ENCODE results near the gene TIMMDC1. TPM values are rescaled to one million over a fixed set of nuclear protein-coding genes. Genes with fewer than 3 reads are reported as not detected.
"Not testable (repeated sequence)": the region's sequence is repeated elsewhere in the genome, so short reads cannot be mapped to it uniquely, and the experiment has no call there.

TIMMDC1 gene
- total RNA-seq, 1 experiment from 2014 or later: 121 TPM

GRCh38 chr3:119560160-119560559 is 61.8 kb downstream of the TIMMDC1 start (continued):
- TF ChIP-seq ATF3 (IDR thresholded peaks at IDR 0.05) (no peak), SP1 (IDR thresholded peaks at IDR 0.05; ENCODE audit: low read depth) (no peak), ELF1 (IDR thresholded peaks at IDR 0.05; ENCODE audit: borderline replicate concordance, low read depth) (no peak)

GRCh38 chr3:119562307-119562961 is 64.1 kb downstream of the TIMMDC1 start:
- Histone ChIP-seq H3K9ac (ENCODE audit: low read length) (no peak overlapping the region), H3K9me2 (ENCODE audit: insufficient read depth) (no peaks in the 10 kb centered on the region), H3K27me3 (ENCODE audit: insufficient read depth, low read length) (no peaks in the 10 kb centered on the region), H3K9me3 (ENCODE audit: control insufficient read depth in 1 of 2, insufficient read depth in 1 of 2, low read depth in 1 of 2, low read length in 2 of 2) (no peaks in the 10 kb centered on the region), H2AFZ (ENCODE audit: low read depth, low read length, poor library complexity, severe bottlenecking) (no peak overlapping the region), H3K4me1 (ENCODE audit: control insufficient read depth in 1 of 2, insufficient read depth in 2 of 2, low read length in 2 of 2) (peaks cover 0 to 5% of the 10 kb centered on the region in 2 experiments; a peak in 1 of 4 replicates), H4K20me1 (ENCODE audit: insufficient read depth) (no peaks in the 10 kb centered on the region), H3K79me2 (ENCODE audit: insufficient read depth, low read length) (no peaks in the 10 kb centered on the region), H3K4me2 (ENCODE audit: low read length) (no peak overlapping the region), H3K4me3 (replicated peaks in 1 of 2; ENCODE audit: low read depth in 1 of 2, low read length in 2 of 2) (no peak overlapping the region), H3K27ac (ENCODE audit: low read depth, low read length) (no peak overlapping the region), H3K36me3 (ENCODE audit: control insufficient read depth in 1 of 2, insufficient read depth in 2 of 2, low read length in 2 of 2) (no peaks in the 10 kb centered on the region)
- ChIA-PET CTCF (no interaction called here), RAD21 (ENCODE audit: low non-redundant PET in 1 of 2, low total read pairs in 2 of 2, uncharacterized antibody in 2 of 2, unreplicated experiment in 2 of 2) (no interaction called here), POLR2A (no interaction called here)
- TF ChIP-seq POLR2A (IDR thresholded peaks at IDR 0.05; ENCODE audit: borderline replicate concordance, extremely low read depth, insufficient read depth, insufficient read length) (no peak), REST (IDR thresholded peaks at IDR 0.05; ENCODE audit: low read depth) (no peak), FOSL1 (IDR thresholded peaks at IDR 0.05; ENCODE audit: low read depth) (no peak), CTCF (IDR thresholded peaks at IDR 0.05 in 2 of 3, conservative IDR thresholded peaks at IDR 0.05 in 1 of 3; ENCODE audit: borderline replicate concordance in 1 of 3, insufficient read depth in 1 of 3, low read depth in 2 of 3, low read length in 2 of 3) (no peak), SIN3A (IDR thresholded peaks at IDR 0.05; ENCODE audit: low read depth) (no peak), SRF (IDR thresholded peaks at IDR 0.05; ENCODE audit: low read depth) (no peak), ATF3 (IDR thresholded peaks at IDR 0.05) (no peak), ELF1 (IDR thresholded peaks at IDR 0.05; ENCODE audit: borderline replicate concordance, low read depth) (no peak), EZH2 (IDR thresholded peaks at IDR 0.05) (no peak)
- no peak for ATAC-seq
- intact Hi-C loops (cut with micrococcal nuclease): no loop called here
- no TSS peak for BruUV-seq (replicated peaks)
- no peak for DNase-seq (ENCODE audit: low read depth, low spot score)

- H3K9me3 ChIP-seq (ENCODE audit: control insufficient read depth in 1 of 2, insufficient read depth in 1 of 2, low read depth in 1 of 2, low read length in 2 of 2); BruUV-seq (replicated peaks); H3K79me2 ChIP-seq (ENCODE audit: insufficient read depth, low read length); CTCF ChIA-PET; H3K27ac ChIP-seq (ENCODE audit: low read depth, low read length); H3K36me3 ChIP-seq (ENCODE audit: control insufficient read depth in 1 of 2, insufficient read depth in 2 of 2, low read length in 2 of 2); H3K4me2 ChIP-seq (ENCODE audit: low read length); H3K9ac ChIP-seq (ENCODE audit: low read length); H4K20me1 ChIP-seq (ENCODE audit: insufficient read depth); RAD21 ChIA-PET (ENCODE audit: low non-redundant PET in 1 of 2, low total read pairs in 2 of 2, uncharacterized antibody in 2 of 2, unreplicated experiment in 2 of 2); H3K4me3 ChIP-seq (replicated peaks in 1 of 2; ENCODE audit: low read depth in 1 of 2, low read length in 2 of 2); H2AFZ ChIP-seq (ENCODE audit: low read depth, low read length, poor library complexity, severe bottlenecking); H3K9me2 ChIP-seq (ENCODE audit: insufficient read depth); ATAC-seq; H3K4me1 ChIP-seq (ENCODE audit: control insufficient read depth in 1 of 2, insufficient read depth in 2 of 2, low read length in 2 of 2); intact Hi-C loops (cut with micrococcal nuclease); H3K27me3 ChIP-seq (ENCODE audit: insufficient read depth, low read length); POLR2A ChIA-PET; DNase-seq (ENCODE audit: low read depth, low spot score): not testable (repeated sequence)
Measured at GRCh38 chr3:119563334-119563733, 65.0 kb downstream of the TIMMDC1 start.
